Brain microvascular endothelial cell (primary cell): ENCODE measurements around the gene MRPL44.
"Not testable (repeated sequence)": the region's sequence is repeated elsewhere in the genome, so short reads cannot be mapped to it uniquely, and the experiment has no call there.

Experiments used
- DNase-seq: peaks from one replicate; pipeline ENCODE4 v3.0.0-alpha.2; 2020
- H3K27ac ChIP-seq: fragments of 250-450 bp; sonication (Bioruptor Pico); 2 replicates; pipeline ENCODE4 v1.5.1; 2020; ENCODE audit warnings: mild to moderate bottlenecking, moderate library complexity
- H3K27me3 ChIP-seq: fragments of 250-450 bp; sonication (Bioruptor Pico); replicated peaks from 2 replicates; pipeline ENCODE4 v1.5.1; 2020; ENCODE audit warnings: mild to moderate bottlenecking
- H3K36me3 ChIP-seq: fragments of 250-450 bp; sonication (Bioruptor Pico); replicated peaks from 2 replicates; pipeline ENCODE4 v1.5.1; 2020; ENCODE audit warnings: mild to moderate bottlenecking
- H3K4me3 ChIP-seq: 2 replicates; pipeline ENCODE4 v1.5.1; 2011; ENCODE audit warnings: low read depth, mild to moderate bottlenecking, control low read depth, low read length, moderate library complexity
- CTCF ChIP-seq: IDR thresholded peaks from 2 replicates; pipeline ENCODE4 v1.5.1; 2011; ENCODE audit warnings: low read depth, mild to moderate bottlenecking, moderate library complexity, low read length, control low read depth, inconsistent platforms; ENCODE audit errors: missing control alignments
- in situ Hi-C: cut with HindIII; loops from 2 replicates; pipeline ENCODE4 v1.10.0; 2017; ENCODE audit warnings: low sequenced_read_pairs, low pct_ligation_motif_present

MRPL44 gene

GRCh38 chr2:223997938-223998337 is 40.7 kb downstream of the MRPL44 start:
- H3K27me3 ChIP-seq = no peaks in the 10 kb centered on the region
- no peak overlapping the region for H3K4me3 ChIP-seq
- no peak for TF ChIP-seq CTCF
- in situ Hi-C loops = loop anchor here (25.0 kb wide), 1 partner anchor 289 kb away; no protein-coding TSS in a partner anchor
- H3K27ac ChIP-seq = no peak overlapping the region
- no peaks in the 10 kb centered on the region for H3K36me3 ChIP-seq
- peak; percentile 20 for DNase-seq

GRCh38 chr2:223998948-223999347 is 41.7 kb downstream of the MRPL44 start:
- no peaks in the 10 kb centered on the region for H3K27me3 ChIP-seq
- in situ Hi-C loops = loop anchor here (25.0 kb wide), 1 partner anchor 288 kb away; no protein-coding TSS in a partner anchor
- DNase-seq = no peak
- H3K36me3 ChIP-seq = no peaks in the 10 kb centered on the region
- no peak overlapping the region for H3K27ac ChIP-seq
- no peak overlapping the region for H3K4me3 ChIP-seq
- no peak for TF ChIP-seq CTCF

DNA sequence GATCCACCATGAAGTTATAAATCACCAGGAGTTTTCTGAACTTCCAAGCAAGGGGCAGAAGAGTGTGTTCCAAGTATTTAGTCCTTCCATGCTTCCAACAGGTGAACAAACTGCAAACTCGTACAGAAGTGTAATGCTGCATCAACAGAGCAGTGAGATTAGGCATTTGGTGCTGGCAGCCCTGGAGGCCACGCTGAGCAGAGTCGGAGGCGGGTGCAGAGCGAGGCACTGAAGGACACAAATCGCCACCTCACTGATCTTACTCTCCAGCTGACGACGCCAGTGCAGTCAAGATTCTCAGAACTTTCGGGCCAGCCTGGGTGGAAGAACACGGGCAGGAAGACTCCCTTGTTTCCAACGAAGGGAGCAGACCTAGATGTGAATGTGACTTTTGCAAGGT is 42.6 kb downstream of the MRPL44 start:
- no peak overlapping the region for H3K27ac ChIP-seq
- in situ Hi-C loops = loop anchor here (25.0 kb wide), 1 partner anchor 287 kb away; no protein-coding TSS in a partner anchor
- no peaks in the 10 kb centered on the region for H3K27me3 ChIP-seq
- no peaks in the 10 kb centered on the region for H3K36me3 ChIP-seq
- no peak for DNase-seq
- H3K4me3 ChIP-seq = no peak overlapping the region
- no peak for TF ChIP-seq CTCF

DNA sequence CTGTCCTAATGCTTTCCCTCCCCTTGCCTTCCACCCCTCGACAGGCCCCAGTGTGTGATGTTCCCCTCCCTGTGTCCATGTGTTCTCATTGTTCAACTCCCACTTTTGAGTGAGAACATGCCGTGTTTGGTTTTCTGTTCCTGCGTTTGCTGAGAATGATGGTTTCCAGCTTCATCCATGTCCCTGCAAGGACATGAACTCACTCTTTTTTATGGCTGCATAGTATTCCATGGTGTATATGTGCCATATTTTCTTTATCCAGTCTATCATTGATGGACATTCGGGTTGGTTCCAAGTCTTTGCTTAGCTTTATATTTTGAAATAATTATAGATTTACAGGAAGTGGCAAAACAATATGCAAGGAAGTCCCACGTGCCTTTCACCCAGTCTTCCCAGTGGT is 43.4 kb downstream of the MRPL44 start:
- H3K27me3 ChIP-seq, H3K36me3 ChIP-seq, H3K4me3 ChIP-seq, in situ Hi-C loops, H3K27ac ChIP-seq, DNase-seq: not testable (repeated sequence)

DNA sequence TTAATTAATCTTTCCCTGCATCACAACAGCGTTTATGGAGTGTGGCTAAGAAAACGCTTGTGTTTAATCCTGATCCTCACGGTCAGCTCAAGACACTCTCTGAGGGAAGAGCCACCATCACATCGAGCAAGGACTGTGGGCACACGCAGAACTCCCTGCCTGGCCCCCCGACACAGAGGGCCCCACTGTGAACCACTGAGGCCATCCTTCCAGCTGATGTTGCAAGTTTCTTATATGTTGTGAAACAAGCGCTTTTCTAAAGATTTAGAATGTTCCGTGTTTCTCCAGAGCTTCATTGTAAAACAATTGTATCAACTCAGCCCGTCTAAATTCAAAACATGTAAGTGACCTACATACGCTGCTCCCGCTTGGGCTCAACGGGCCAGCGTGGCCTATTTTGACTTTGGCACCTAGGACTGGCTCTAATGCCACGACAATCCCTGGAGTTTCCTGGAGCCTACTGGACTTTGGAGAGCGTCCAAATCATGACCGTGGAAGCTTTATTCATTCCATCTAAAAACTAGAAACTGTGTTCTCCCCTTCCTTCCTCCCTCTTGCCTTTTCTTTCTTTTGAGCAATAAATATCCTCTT is 46.9 kb downstream of the MRPL44 start:
- in situ Hi-C loops = no loop called here
- DNase-seq = no peak
- H3K36me3 ChIP-seq = no peaks in the 10 kb centered on the region
- no peak overlapping the region for H3K4me3 ChIP-seq
- H3K27ac ChIP-seq = no peak overlapping the region
- H3K27me3 ChIP-seq = no peaks in the 10 kb centered on the region
- TF ChIP-seq CTCF = no peak

GRCh38 chr2:224008702-224009261 is 51.5 kb downstream of the MRPL44 start:
- Histone ChIP-seq H3K27ac (no peak overlapping the region), H3K27me3 (no peaks in the 10 kb centered on the region), H3K36me3 (no peaks in the 10 kb centered on the region), H3K4me3 (no peak overlapping the region)
- in situ Hi-C loops = no loop called here
- TF ChIP-seq CTCF = no peak
- no peak for DNase-seq
